Adipose tissue (tissue), 3 donors: ENCODE measurements around the gene NFIX. TPM values are rescaled to one million over a fixed set of nuclear protein-coding genes. Genes with fewer than 3 reads are reported as not detected.

Experiments
- H3K27ac ChIP-seq: one replicate; pipeline ENCODE4 v1.5.1; 2013; ENCODE audit warnings: low read depth, low read length
- WGBS, 3 donors: extraction: QIAGEN DNeasy Blood & Tissue Kit; methylation state at CpG; one replicate each; pipeline ENCODE4 v1.1.7; 2013; 5-methylcytosine and 5-hydroxymethylcytosine counted together
- polyA plus RNA-seq, 3 donors: library from polyadenylated mRNA; stranded (reverse); fragments of 200-250 nt; gene quantifications; one replicate each; pipeline ENCODE4 v1.2.3, GENCODE V29; 2013
- donor health status: healthy with polysubstance abuse.
- donor health status: Bipolar disorder and iron deficiency.
- donor health status: healthy.

The NFIX gene
- polyA plus RNA-seq, 3 donors, result 12.3 to 88.6 (median 77.6) TPM

GRCh38 chr19:12984143-12984627 lies 11.1 kb upstream of the NFIX start:
- no peak overlapping the region for H3K27ac ChIP-seq
- WGBS, 3 donors, result 80 to 89% (median 86%) methylated on average over 3 of the region's 3 CpGs

GRCh38 chr19:12984683-12985048 lies 10.6 kb upstream of the NFIX start:
- 20 to 37% (median 36%) methylated on average over 9 to 10 of the region's 10 CpGs for WGBS, 3 donors
- no peak overlapping the region for H3K27ac ChIP-seq

- H3K27ac ChIP-seq, result no peak overlapping the region
- 30 to 60% (median 54%) methylated on average over 16 of the region's 16 CpGs for WGBS, 3 donors
Measured at GRCh38 chr19:12985049-12985776, 10.1 kb upstream of the NFIX start.

- WGBS, 3 donors, result 96 to 97% (median 97%) methylated on average over 12 of the region's 12 CpGs
- no peak overlapping the region for H3K27ac ChIP-seq
Measured at GRCh38 chr19:12986726-12987125, 8.5 kb upstream of the NFIX start.

GRCh38 chr19:12987190-12987589 lies 8.1 kb upstream of the NFIX start:
- WGBS, 3 donors, result 81 to 92% (median 82%) methylated on average over 3 of the region's 3 CpGs
- H3K27ac ChIP-seq, result no peak overlapping the region

GRCh38 chr19:12987781-12988180 lies 7.5 kb upstream of the NFIX start:
- H3K27ac ChIP-seq, result no peak overlapping the region
- 68 to 75% (median 72%) methylated on average over 10 of the region's 10 CpGs for WGBS, 3 donors

GRCh38 chr19:12990431-12990830 lies 4.8 kb upstream of the NFIX start:
- 48 to 55% (median 52%) methylated on average over 18 to 21 of the region's 22 CpGs for WGBS, 3 donors
- no peak overlapping the region for H3K27ac ChIP-seq

- 67 to 82% (median 76%) methylated on average over 3 of the region's 3 CpGs for WGBS, 3 donors
- H3K27ac ChIP-seq, result no peak overlapping the region
Measured at GRCh38 chr19:12990853-12991252, 4.4 kb upstream of the NFIX start.

- 91 to 97% (median 94%) methylated on average over 5 of the region's 5 CpGs for WGBS, 3 donors
Measured at GRCh38 chr19:12991296-12991695, 4.0 kb upstream of the NFIX start.

GRCh38 chr19:12992729-12993128 lies 2.5 kb upstream of the NFIX start:
- H3K27ac ChIP-seq, result no peak overlapping the region
- WGBS, 3 donors, result 95 to 96% (median 95%) methylated on average over 11 of the region's 11 CpGs

More at GRCh38 chr19:12991296-12991695, 4.0 kb upstream of the NFIX start:
- H3K27ac ChIP-seq, result no peak overlapping the region

- 83 to 93% (median 86%) methylated on average over 7 of the region's 7 CpGs for WGBS, 3 donors
- no peak overlapping the region for H3K27ac ChIP-seq
Measured at GRCh38 chr19:12993562-12993961, 1.7 kb upstream of the NFIX start.

GRCh38 chr19:12995596-12996405 lies 526 bp downstream of the NFIX start:
- WGBS, 3 donors, result 0 to 1% (median 1%) methylated on average over 47 to 94 of the region's 129 CpGs
- peak overlapping the region; percentile 21 for H3K27ac ChIP-seq

- H3K27ac ChIP-seq, result peak overlapping the region; percentile 21
- 14 to 18% (median 17%) methylated on average over 23 to 52 of the region's 52 CpGs for WGBS, 3 donors
Measured at GRCh38 chr19:12996406-12997094, 1.3 kb downstream of the NFIX start.

GRCh38 chr19:12997179-12997966 lies 2.1 kb downstream of the NFIX start:
- WGBS, 3 donors, result 74 to 90% (median 81%) methylated on average over 25 of the region's 25 CpGs
- H3K27ac ChIP-seq, result no peak overlapping the region

- 77 to 84% (median 83%) methylated on average over 32 of the region's 32 CpGs for whole genome bisulfite sequencing, 3 donors
- H3K27ac ChIP-seq, result no peak overlapping the region
Measured at GRCh38 chr19:12997967-12998940, 3.0 kb downstream of the NFIX start.

GRCh38 chr19:13001166-13001501 lies 5.9 kb downstream of the NFIX start:
- WGBS, 3 donors, result 82 to 91% (median 83%) methylated on average over 19 of the region's 19 CpGs
- no peak overlapping the region for H3K27ac ChIP-seq

GRCh38 chr19:13001502-13002165 lies 6.4 kb downstream of the NFIX start:
- peak overlapping the region; percentile 6 for H3K27ac ChIP-seq
- 55 to 82% (median 63%) methylated on average over 38 to 41 of the region's 41 CpGs for whole genome bisulfite sequencing, 3 donors
